Ishikawa (cell line): Measurements from ENCODE around the gene ASAP3.

Experiments used
- CEBPB ChIP-seq: IDR thresholded peaks from 2 replicates; pipeline ENCODE4 v1.6.1; 2012
- CREB1 ChIP-seq: IDR thresholded peaks from 2 replicates; pipeline ENCODE4 v1.6.1; 2012; ENCODE audit warnings: low read depth
- EP300 ChIP-seq: IDR thresholded peaks from 2 replicates; pipeline ENCODE4 v1.6.1; 2012; ENCODE audit warnings: borderline replicate concordance
- NFIC ChIP-seq: IDR thresholded peaks from 2 replicates; pipeline ENCODE4 v1.6.1; 2012
- RAD21 ChIP-seq: IDR thresholded peaks from 2 replicates; pipeline ENCODE4 v1.6.1; 2012; ENCODE audit warnings: low read depth
- TAF1 ChIP-seq: IDR thresholded peaks from 2 replicates; pipeline ENCODE4 v1.6.1; 2012; ENCODE audit warnings: low read depth, mild to moderate bottlenecking
- TCF12 ChIP-seq: IDR thresholded peaks from 2 replicates; pipeline ENCODE4 v1.6.1; 2012; ENCODE audit warnings: low read depth
- TEAD4 ChIP-seq: IDR thresholded peaks from 2 replicates; pipeline ENCODE4 v1.6.1; 2012
- YY1 ChIP-seq: IDR thresholded peaks from 2 replicates; pipeline ENCODE4 v1.6.1; 2012; ENCODE audit warnings: low read depth
- ZBTB7A ChIP-seq: IDR thresholded peaks from 2 replicates; pipeline ENCODE4 v1.6.1; 2012; ENCODE audit warnings: low read depth
- TF ChIP-seq, protein P1 (sequence below): IDR thresholded peaks from 2 replicates; pipeline ENCODE4 v1.6.1; 2012; ENCODE audit warnings: low read depth, mild to moderate bottlenecking
- TF ChIP-seq, protein P2 (sequence below): IDR thresholded peaks from 2 replicates; pipeline ENCODE4 v1.6.1; 2012
- TF ChIP-seq, protein P3 (sequence below): IDR thresholded peaks from 2 replicates; pipeline ENCODE4 v1.6.1; 2012

DNA sequence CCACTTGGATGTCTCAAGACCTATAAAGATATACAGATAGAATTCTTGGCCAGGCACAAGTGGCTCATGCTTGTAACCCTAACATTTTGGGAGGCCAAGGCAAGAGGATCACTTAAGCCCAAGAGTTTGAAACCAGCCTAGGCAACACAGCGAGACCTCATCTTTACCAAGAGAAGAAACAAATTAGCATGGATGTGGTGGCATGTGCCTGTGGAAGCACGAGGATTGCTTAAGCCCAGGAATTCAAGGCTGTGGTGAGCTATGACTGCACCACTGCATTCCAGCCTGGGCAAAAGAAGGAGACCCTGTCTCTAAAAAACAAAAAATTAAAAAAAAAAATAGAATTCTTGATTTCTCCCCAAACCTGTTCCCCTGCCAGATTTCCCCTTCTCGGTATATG, 8.3 kb downstream of the ASAP3 start:
- TF ChIP-seq ZBTB7A: no peak
- TF ChIP-seq, protein P1, sequence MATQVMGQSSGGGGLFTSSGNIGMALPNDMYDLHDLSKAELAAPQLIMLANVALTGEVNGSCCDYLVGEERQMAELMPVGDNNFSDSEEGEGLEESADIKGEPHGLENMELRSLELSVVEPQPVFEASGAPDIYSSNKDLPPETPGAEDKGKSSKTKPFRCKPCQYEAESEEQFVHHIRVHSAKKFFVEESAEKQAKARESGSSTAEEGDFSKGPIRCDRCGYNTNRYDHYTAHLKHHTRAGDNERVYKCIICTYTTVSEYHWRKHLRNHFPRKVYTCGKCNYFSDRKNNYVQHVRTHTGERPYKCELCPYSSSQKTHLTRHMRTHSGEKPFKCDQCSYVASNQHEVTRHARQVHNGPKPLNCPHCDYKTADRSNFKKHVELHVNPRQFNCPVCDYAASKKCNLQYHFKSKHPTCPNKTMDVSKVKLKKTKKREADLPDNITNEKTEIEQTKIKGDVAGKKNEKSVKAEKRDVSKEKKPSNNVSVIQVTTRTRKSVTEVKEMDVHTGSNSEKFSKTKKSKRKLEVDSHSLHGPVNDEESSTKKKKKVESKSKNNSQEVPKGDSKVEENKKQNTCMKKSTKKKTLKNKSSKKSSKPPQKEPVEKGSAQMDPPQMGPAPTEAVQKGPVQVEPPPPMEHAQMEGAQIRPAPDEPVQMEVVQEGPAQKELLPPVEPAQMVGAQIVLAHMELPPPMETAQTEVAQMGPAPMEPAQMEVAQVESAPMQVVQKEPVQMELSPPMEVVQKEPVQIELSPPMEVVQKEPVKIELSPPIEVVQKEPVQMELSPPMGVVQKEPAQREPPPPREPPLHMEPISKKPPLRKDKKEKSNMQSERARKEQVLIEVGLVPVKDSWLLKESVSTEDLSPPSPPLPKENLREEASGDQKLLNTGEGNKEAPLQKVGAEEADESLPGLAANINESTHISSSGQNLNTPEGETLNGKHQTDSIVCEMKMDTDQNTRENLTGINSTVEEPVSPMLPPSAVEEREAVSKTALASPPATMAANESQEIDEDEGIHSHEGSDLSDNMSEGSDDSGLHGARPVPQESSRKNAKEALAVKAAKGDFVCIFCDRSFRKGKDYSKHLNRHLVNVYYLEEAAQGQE: no peak
- TF ChIP-seq NFIC: no peak
- TF ChIP-seq, protein P2, sequence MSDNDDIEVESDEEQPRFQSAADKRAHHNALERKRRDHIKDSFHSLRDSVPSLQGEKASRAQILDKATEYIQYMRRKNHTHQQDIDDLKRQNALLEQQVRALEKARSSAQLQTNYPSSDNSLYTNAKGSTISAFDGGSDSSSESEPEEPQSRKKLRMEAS: no peak
- no peak for TF ChIP-seq EP300
- TF ChIP-seq, protein P3, sequence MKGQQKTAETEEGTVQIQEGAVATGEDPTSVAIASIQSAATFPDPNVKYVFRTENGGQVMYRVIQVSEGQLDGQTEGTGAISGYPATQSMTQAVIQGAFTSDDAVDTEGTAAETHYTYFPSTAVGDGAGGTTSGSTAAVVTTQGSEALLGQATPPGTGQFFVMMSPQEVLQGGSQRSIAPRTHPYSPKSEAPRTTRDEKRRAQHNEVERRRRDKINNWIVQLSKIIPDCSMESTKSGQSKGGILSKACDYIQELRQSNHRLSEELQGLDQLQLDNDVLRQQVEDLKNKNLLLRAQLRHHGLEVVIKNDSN: no peak
- no peak for TF ChIP-seq YY1
- no peak for TF ChIP-seq RAD21
- TF ChIP-seq TAF1: no peak
- no peak for TF ChIP-seq TCF12
- TF ChIP-seq CEBPB: no peak
- no peak for TF ChIP-seq CREB1
- TF ChIP-seq TEAD4: no peak
